Hepatocyte (in vitro differentiated cells): ENCODE results near the gene KMT5C. TPM values are rescaled to one million over a fixed set of nuclear protein-coding genes. Genes with fewer than 3 reads are reported as not detected.
A peak's percentile ranks its signal among the peaks of the same experiment; 100 is the strongest.

Experiments used
- DNase-seq: peaks from one replicate; pipeline ENCODE4 v3.0.0-alpha.2; 2016; ENCODE audit warnings: low spot score
- H2AFZ ChIP-seq: fragments of 200-600 bp; sonication (generic); 2 replicates; pipeline ENCODE4 v1.6.0; 2016; ENCODE audit warnings: antibody characterized with exemption, mild to moderate bottlenecking
- H3K27ac ChIP-seq: fragments of 200-600 bp; sonication (generic); 2 replicates; pipeline ENCODE4 v1.5.1; 2016; ENCODE audit warnings: mild to moderate bottlenecking
- H3K27me3 ChIP-seq: fragments of 200-600 bp; sonication (generic); 2 replicates; pipeline ENCODE4 v1.6.1; 2016
- H3K36me3 ChIP-seq: fragments of 200-600 bp; sonication (generic); replicated peaks from 2 replicates; pipeline ENCODE4 v1.5.1; 2016; ENCODE audit warnings: low read depth; ENCODE audit not compliant: insufficient read depth
- H3K4me1 ChIP-seq: fragments of 200-600 bp; sonication (generic); 2 replicates; pipeline ENCODE4 v1.5.1; 2016; ENCODE audit warnings: mild to moderate bottlenecking, moderate library complexity; ENCODE audit not compliant: insufficient read depth
- H3K4me2 ChIP-seq: fragments of 200-600 bp; sonication (generic); 2 replicates; pipeline ENCODE4 v1.6.0; 2016
- H3K4me3 ChIP-seq: fragments of 200-600 bp; sonication (generic); 2 replicates; pipeline ENCODE4 v1.5.1; 2016; ENCODE audit warnings: mild to moderate bottlenecking
- H3K79me2 ChIP-seq: fragments of 200-600 bp; sonication (generic); 2 replicates; pipeline ENCODE4 v1.6.0; 2017; ENCODE audit warnings: mild to moderate bottlenecking
- H3K9me2 ChIP-seq: fragments of 200-600 bp; sonication (generic); replicated peaks from 2 replicates; pipeline ENCODE4 v1.6.0; 2017; ENCODE audit warnings: mild to moderate bottlenecking; ENCODE audit not compliant: insufficient read depth
- H3K9me3 ChIP-seq: fragments of 200-600 bp; sonication (generic); 2 replicates; pipeline ENCODE4 v1.5.1; 2016; ENCODE audit warnings: low read depth, mild to moderate bottlenecking
- H4K20me1 ChIP-seq: fragments of 200-600 bp; sonication (generic); 2 replicates; pipeline ENCODE4 v1.6.0; 2016; ENCODE audit warnings: mild to moderate bottlenecking; ENCODE audit not compliant: insufficient read depth, poor library complexity, severe bottlenecking
- CTCF ChIP-seq: fragments of 200-600 bp; sonication (generic); IDR thresholded peaks from 2 replicates; pipeline ENCODE4 v1.5.1; 2016; ENCODE audit warnings: antibody characterized with exemption, mild to moderate bottlenecking; ENCODE audit not compliant: poor library complexity
- EZH2 ChIP-seq: fragments of 200-600 bp; sonication (generic); IDR thresholded peaks from 2 replicates; pipeline ENCODE4 v1.6.1; 2016; ENCODE audit warnings: antibody characterized with exemption, mild to moderate bottlenecking, borderline replicate concordance
- EZH2phosphoT487 ChIP-seq: fragments of 200-600 bp; sonication (generic); IDR thresholded peaks from one replicate; pipeline ENCODE4 v1.6.1; 2018; ENCODE audit warnings: antibody characterized with exemption, mild to moderate bottlenecking, low read depth, moderate library complexity; ENCODE audit not compliant: unreplicated experiment, severe bottlenecking
- WGBS: methylation state at CpG from one replicate; pipeline ENCODE4 v1.1.6; 2016; ENCODE audit warnings: low lambda C conversion rate; ENCODE audit errors: missing lambda C conversion rate; 5-methylcytosine and 5-hydroxymethylcytosine counted together
- polyA plus RNA-seq: library from polyadenylated mRNA; unstranded; fragments of >200 nt; fragmentation: Nextera tagmentation; extraction: Ambion mirVana; gene quantifications from 2 replicates; pipeline ENCODE4 v1.2.1, GENCODE V29; 2016
- total RNA-seq: library from RNA; depleted of rRNA; stranded (reverse); fragments of >200 nt; gene quantifications from 2 replicates; pipeline ENCODE4 v1.2.3, GENCODE V29; 2014

The KMT5C gene
- total and polyA plus RNA-seq, 2 experiments from 2014 or later, result 22.8 to 23.6 TPM

- no peak for TF ChIP-seq CTCF
- Histone ChIP-seq H3K9me3 (no peaks in the 10 kb centered on the region), H3K27me3 (peaks cover 45% of the 10 kb centered on the region), H3K27ac (no peak overlapping the region), H3K4me2 (peak overlapping the region; percentile 98), H3K36me3 (no peaks in the 10 kb centered on the region), H3K4me1 (peaks cover 18% of the 10 kb centered on the region), H3K9me2 (no peaks in the 10 kb centered on the region), H3K4me3 (no peak overlapping the region), H3K79me2 (no peaks in the 10 kb centered on the region), H4K20me1 (no peaks in the 10 kb centered on the region), H2AFZ (no peak overlapping the region)
- WGBS, result 40% methylated on average over 17 of the region's 54 CpGs
- DNase-seq, result peak; percentile 80
These were observed 29.3 kb downstream of the KMT5C start for GRCh38 chr19:55368701-55369563.

- Histone ChIP-seq H3K27ac (peak overlapping the region; percentile 71), H3K79me2 (no peaks in the 10 kb centered on the region), H3K4me3 (peak overlapping the region; percentile 72), H3K4me2 (peak overlapping the region; percentile 98), H4K20me1 (no peaks in the 10 kb centered on the region), H3K4me1 (peaks cover 25% of the 10 kb centered on the region), H3K27me3 (peaks cover 51% of the 10 kb centered on the region), H2AFZ (peak overlapping the region; percentile 63), H3K36me3 (no peaks in the 10 kb centered on the region), H3K9me3 (no peaks in the 10 kb centered on the region), H3K9me2 (no peaks in the 10 kb centered on the region)
- DNase-seq, result peak; percentile 68
- WGBS, result 4% methylated on average over 23 of the region's 59 CpGs
- no peak for TF ChIP-seq EZH2phosphoT487
- TF ChIP-seq EZH2, result no peak
- TF ChIP-seq CTCF, result no peak
These were observed 30.1 kb downstream of the KMT5C start for GRCh38 chr19:55369653-55370304.

DNA sequence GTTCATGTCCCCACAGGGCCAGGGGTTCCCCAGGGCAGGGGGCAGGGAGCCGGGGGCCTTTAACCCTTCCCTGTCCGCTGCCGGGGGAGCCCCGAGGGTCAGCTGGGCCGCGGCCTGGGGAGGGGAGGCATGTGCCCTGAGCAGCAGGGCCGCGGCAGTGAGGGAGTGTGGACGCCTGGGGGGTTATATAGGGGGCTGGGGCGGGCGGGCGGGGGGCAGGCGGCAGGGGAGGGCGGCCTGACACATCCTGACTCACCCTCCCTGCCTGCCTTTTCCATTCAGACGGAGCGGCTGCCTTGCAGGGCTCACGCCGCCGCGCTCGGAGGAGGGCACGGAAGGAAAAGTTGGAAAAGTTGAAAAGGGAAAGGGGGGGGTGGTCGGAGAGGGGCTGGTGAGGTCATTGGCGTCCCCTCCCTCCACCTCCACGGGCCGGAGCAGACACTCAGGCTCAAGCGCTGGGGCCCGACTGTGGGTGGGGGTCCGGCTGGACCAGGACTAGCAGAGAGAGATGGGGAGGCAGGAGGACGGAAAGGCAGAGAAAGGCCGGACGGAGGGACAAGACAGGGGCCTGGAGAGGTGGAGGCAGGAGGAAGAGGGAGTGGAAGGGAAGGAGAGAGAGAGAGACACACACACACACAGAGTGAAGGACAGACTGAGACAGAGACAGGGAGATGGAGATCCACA is 30.8 kb downstream of the KMT5C start, which contains the start of gene IL11:
IL11 (minus strand) TSS at position 159 of the 684 bp plus-strand sequence; CDS start at position 6, 153 bp downstream.
- Histone ChIP-seq H3K4me3 (peak within 1 kb of the TSS; percentile 72), H3K36me3 (no peaks in the 10 kb centered on the region), H3K4me1 (peaks cover 25% of the 10 kb centered on the region), H3K4me2 (peak within 1 kb of the TSS; percentile 98), H3K9me2 (no peaks in the 10 kb centered on the region), H4K20me1 (no peaks in the 10 kb centered on the region), H3K79me2 (no peaks in the 10 kb centered on the region), H3K27ac (peak within 1 kb of the TSS; percentile 71), H3K27me3 (peaks cover 51% of the 10 kb centered on the region), H3K9me3 (no peaks in the 10 kb centered on the region), H2AFZ (peak within 1 kb of the TSS; percentile 63)
- DNase-seq, result peak; percentile 59
- WGBS, result 10% methylated on average over 16 of the region's 32 CpGs
- TF ChIP-seq CTCF (no peak), EZH2phosphoT487 (peak; percentile 57), EZH2 (peak; percentile 77)
